Renal pelvis (tissue), 4 donors: ENCODE data around the gene TMEM266. TPM values are rescaled to one million over a fixed set of nuclear protein-coding genes. Genes with fewer than 3 reads are reported as not detected.

Experiments used
- DNase-seq: peaks from one replicate; pipeline ENCODE4 v3.0.0-alpha.2; 2013
- polyA plus RNA-seq, 3 donors: library from polyadenylated mRNA; unstranded; fragments of 120-200 nt; gene quantifications; one replicate each; pipeline ENCODE4 v1.2.1, GENCODE V29; 2013; ENCODE audit not compliant: insufficient read length in 3 of 3

The TMEM266 gene
- polyA plus RNA-seq, 3 donors = 13.0 to 15.2 (median 13.3) TPM

DNA sequence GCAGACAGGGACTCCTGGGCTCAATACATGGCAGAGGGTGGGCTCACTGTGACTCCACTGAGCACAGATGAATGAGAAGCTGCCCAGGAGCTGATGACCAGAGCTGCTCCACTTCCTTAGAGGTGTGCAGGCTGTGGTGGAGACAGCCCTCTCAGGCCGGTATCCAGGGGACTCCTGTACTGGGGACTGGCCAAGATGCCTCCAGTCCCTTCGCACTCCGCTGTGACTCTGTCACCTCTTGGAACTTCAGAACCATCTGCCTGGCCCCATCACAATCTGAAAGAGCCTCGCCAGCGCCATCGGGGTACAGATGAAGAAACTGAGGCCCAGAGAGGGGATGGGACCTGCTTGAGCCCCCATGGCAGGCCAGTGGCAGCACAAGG lies 140.3 kb downstream of the TMEM266 start:
- DNase-seq = no peak

DNA sequence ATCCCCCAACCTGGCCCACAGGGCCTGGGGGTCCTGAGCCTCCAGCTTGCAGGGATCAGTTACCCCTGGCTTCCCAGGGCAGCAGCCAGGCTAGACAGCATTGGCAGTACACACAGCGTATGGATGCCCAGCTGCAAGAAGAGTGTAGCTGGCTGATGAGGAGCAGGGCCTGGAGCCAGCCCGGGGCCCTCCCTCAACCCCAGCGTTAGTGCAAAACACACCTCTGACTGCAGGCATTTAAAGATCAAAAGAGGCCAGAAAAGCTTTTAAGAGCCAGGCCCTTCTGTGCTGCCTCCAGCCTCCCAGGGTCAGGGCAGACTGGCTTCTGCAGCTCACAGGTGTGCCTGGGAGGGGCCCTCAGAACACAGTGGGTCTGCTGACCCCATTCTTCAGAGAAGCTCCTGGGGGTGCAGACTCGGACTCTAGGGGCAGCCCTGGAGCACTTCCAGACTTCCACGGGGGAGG lies 140.9 kb downstream of the TMEM266 start:
- no peak for DNase-seq

DNA sequence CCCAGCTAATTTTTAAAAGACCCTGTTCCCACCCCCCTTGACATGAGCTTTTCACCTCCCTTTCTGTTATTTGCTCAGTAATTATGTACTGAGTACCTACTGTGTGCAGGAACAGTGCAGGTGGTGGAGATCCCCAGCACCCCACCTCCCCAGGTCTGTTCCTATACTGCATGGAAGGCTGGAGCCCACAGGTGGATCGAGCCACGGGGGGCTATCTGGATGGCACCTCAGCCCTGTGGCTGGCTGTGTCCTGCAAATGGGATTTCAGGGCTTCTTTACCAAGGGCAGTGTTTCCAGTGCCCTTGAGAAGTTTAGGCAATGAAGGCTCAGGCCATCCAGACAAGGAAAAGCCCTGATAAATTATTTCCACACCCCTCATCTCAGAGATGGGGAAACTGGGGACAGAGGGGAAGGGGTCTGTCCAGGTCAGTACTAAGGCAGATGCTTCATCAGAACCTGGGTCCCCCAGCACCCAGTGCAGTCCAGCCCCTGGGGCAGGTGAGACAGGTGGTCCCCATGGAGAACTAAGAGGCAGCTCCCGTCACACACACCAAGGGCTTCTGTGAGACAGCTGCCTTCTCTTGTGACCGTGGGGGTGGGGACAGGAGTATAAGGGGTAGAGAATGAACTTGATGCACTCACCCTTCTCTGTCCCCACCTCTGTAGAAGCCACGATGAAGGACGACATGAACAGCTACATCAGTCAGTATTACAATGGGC lies 141.9 kb downstream of the TMEM266 start:
- no peak for DNase-seq

DNA sequence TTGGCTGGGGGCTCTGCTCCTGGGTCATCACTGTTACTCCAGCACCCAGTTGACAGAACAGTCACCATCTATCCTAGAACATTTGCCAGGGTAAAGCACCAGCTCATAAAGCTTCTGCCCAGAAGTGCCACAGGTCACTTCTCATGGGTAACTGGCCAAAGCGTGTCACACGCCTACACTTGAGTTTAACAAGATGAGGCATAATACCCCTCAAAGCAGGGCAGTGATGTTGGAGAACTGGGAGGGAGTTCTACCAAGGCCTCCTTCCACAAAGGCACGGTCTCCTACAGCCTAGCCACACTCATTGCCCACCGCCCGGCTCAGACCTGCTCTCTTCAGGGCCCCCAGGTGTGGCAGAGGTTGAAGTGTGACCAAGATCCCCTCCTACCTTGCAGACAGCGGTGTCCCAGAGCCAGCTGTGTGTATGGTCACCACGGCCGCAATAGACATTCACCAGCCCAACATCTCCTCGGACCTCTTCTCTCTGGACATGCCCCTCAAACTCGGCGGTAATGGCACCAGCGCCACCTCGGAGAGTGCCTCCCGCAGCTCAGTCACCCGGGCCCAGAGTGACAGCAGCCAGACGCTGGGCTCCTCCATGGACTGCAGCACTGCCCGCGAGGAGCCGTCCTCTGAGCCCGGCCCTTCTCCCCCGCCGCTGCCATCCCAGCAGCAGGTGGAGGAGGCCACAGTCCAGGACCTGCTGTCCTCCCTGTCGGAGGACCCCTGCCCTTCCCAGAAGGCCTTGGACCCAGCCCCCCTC lies 143.7 kb downstream of the TMEM266 start:
- DNase-seq = no peak

DNA sequence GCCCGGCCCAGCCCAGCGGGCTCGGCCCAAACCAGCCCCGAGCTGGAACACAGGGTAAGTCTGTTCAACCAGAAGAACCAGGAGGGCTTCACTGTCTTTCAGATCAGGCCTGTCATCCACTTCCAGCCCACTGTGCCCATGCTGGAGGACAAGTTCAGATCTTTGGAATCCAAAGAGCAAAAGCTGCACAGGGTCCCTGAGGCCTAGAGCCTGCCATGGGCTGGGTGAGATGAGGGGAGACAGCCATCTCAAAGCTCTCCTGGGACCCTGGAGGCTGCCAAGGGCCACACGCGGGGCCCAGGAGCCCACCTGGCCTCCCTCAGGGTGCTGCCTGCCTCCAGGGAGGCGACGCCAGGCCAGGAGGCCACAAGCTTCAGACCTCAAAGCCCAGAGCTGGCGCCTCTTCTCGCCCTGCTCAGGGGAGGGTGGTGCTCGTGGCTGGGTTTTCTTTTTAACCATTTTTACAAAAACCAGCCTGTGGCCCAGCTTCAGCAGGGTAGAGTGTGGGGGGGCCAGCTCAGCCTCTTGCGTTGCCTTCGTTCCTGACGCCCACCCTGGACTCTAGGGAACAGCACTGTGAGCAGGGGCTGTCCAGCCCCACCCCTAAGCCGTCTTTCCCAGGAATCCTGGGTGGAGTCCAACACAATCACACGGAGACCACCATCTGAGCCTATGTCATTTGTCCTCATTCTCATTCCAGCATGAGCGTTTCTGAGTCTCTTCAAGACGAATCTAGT lies 144.5 kb downstream of the TMEM266 start:
- no peak for DNase-seq

DNA sequence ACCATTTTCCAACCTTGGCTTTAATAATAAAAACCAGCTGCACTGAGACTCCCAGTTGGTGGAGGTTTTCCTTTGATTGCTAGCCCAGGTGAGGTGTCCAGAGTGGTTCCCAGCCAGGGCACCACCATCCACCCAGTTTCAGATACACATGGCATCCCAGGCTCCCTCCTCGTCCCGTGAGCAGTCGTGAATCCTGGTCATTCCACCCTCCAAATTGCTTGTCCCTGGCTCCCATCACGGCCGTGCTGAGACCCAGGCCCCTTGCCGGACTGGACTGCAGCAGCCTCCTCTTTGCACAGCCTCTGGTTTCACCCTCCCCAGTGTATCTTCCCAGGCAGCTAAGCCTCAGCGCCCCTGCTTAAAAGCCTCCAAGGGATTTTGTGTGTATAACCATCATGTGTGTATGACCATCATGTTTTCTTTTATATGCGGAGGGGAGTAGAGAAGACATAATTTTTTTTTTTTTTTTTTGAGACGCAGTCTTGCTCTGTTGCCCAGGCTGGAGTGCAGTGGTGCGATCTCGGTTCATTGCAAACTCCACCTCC lies 145.2 kb downstream of the TMEM266 start:
- no peak for DNase-seq

DNA sequence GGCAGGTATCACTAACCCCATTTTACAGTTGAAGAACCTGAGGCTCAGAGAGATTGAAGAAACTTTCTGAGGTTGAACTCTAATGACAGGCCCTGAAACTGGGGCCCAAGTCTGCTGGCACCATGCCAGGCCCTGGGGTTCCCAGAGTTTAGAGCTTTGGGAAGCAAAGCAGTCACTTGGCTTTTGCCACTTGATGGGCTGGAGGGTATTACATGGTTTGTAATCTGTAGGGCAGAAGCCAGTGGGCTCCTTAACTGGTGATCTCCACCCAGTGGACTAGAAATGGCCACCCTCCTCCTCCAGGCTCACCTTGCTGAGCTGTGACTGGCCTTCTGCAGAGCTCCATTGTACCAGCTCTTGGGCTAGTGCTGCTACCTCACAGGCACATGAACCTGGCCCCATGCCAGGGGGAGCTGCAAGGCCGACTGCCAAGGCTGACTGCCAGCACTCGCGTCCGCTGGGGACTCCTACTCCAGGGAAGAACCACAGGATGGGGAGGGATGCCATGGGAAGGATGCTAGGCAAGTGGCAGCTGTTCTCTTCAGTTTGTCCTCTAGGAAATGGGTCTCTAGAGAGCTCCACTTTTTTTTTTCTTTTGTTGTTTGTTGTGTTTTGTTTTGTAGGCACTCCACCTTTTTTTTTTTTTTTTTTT lies 146.7 kb downstream of the TMEM266 start:
- no peak for DNase-seq

DNA sequence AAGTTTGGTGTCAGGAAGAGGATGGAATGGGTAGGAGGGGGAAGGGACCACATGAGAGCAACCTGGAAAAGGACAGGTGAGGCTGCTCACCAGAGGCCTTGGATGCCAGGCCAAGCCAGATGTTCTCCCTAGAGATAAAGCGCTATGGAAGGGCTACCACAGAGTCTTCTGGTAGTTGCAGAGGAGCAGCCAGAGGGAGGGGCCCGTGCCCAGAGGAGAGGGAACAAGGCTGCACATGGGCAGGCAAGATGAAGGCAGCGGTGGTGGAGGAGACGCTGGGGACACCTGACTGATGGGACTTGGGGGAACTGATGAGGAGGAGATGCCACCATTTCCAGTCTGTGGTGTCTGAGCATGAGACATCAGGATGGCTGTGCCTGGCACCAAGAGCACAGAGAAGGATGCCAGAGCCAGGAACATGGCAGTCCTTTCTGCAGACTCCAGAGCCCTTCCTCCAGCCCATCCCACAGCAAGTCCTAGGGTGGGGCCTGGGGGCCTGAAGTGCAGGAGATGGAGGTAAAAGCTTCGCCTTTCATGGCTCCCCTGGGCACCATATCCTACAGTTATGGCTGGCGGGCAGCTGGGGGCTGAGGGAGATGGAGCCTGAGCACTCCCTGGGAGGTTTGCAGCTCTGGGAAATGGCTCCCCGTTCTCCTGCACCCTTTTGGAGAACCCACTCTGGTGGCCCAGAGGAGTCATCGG lies 148.4 kb downstream of the TMEM266 start:
- DNase-seq = no peak

DNA sequence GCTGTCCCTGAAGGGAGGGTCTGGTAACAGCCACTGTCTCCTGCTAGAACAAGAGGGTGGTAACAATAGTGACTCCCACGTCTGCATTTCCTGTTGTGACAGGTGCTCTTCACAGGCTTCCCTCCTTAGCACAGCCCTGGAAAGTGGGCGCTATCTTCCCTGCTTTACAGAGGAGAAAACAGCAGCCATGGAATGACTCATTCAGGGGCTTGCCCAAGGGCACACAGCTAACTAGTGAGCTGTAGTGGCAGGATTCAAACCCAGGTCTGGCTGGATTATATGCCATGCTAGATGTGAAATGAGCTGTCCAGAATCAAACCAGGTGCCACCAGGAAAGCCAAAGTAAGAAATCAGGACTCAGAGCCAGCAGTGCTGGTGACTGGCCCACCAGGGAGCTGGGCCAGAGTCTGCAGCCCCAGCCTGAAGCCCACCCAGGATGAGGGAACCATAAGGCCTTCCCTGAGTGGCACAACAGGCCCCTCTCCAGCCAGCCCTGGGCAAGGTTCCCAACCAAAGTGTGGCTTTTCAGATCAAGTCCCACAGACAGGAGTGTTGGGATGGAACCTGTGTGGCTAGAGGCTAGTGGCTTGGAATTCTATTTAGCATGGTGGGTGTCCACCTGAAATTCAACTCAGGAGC lies 149.1 kb downstream of the TMEM266 start:
- DNase-seq = no peak

- no peak for DNase-seq
Measured at GRCh38 chr15:76209523-76209922, 149.7 kb downstream of the TMEM266 start.

GRCh38 chr15:76209942-76210341 lies 150.2 kb downstream of the TMEM266 start:
- no peak for DNase-seq

- DNase-seq = no peak
Measured at GRCh38 chr15:76215634-76216033, 155.8 kb downstream of the TMEM266 start.

DNA sequence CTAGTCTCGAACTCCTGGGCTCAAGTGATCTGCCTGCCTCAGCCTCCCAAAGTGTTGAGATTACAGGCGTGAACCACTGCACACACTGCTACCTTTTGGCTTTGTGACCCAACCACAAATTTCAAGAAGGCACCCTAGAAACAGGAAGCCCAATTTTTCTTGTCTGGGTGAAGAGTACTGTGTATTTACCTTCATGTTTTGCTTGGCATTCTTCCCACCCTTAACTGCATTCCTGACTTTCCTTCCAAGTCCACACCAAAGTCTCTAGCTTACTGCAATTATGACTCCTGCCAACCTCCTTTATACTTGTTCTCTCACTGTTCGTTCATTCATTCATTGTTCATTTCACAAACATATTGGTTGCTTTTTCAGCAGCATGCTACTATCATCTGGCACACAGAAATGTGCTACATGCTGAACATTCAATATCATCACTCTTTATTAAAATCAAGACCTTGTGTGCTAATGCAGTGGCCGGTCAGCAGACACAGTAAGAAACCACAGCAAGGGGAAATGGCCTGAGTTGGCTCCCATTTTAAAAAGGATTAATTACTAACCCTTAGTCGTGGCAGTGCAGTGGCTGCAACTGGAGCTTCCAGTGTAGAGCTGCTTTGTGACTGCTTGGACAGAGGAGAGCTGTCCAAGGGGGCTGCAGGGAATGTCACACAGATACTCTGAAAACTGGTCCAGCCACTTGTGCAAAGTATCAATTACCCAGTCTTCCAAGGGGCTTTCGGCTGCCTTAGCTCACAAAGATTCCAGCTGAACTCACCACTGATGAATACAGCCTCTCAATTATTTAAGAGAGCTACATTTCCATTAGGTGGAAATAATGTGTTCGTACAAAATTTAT lies 157.5 kb downstream of the TMEM266 start:
- DNase-seq = no peak

DNA sequence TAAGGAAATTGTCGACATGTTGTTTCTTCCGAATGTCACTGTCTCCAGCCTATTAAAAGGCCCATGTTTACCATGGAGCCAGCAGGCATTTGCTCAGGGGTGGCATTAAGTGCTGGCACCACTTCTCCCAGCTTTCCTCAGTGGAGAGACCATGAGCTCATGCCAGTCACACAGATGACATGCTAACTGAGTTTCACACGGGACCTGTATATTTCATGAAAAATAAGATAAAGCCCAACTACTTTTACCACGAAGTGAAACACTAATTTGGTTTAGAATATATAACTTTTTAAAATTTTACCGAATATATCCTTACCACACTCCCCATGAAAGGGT lies 158.1 kb downstream of the TMEM266 start:
- no peak for DNase-seq

DNA sequence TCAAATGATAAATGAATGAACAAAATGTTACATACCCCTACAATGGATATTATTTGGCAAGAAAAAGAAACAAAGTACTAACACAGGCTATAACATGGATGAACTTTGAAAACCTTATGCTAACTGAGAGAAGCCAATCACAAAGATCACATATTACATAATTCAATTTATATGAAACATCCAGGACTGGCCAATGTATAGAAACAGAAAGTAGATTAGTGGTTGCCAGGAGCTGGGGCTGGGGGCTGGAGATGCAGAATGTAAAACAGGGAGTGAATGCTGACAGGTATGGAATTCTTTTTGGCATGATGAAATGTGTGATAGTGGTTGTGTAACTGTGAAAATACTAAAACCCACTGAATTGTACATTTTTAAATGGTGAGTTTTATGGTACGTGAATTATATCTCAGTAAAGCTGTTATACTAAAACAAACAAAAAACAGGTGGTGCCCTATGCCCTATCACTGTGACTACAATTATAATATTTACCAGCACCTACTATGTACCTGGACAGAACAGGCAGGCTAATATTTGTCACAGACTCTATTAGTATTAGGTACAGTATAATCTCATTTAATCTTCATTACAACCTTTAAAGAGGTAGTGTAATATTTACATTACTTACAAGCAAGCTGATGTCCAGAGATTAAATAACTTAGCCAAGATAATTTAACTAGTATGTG lies 161.4 kb downstream of the TMEM266 start:
- no peak for DNase-seq

GRCh38 chr15:76222159-76222558 lies 162.4 kb downstream of the TMEM266 start:
- DNase-seq = no peak

- DNase-seq = no peak
Measured at GRCh38 chr15:76223521-76223920, 163.7 kb downstream of the TMEM266 start.

- DNase-seq = no peak
Measured at GRCh38 chr15:76229266-76229665, 169.5 kb downstream of the TMEM266 start.

- no peak for DNase-seq
Measured at GRCh38 chr15:76233921-76234320, 174.1 kb downstream of the TMEM266 start.
